Measurements from ENCODE around the gene ADGRD1. TPM values are rescaled to one million over a fixed set of nuclear protein-coding genes. Genes with fewer than 3 reads are reported as not detected.

Gene ADGRD1
- polyA plus RNA-seq, 1 of the 3 experiments (the other 2 are of a cell fraction): not detected

DNA sequence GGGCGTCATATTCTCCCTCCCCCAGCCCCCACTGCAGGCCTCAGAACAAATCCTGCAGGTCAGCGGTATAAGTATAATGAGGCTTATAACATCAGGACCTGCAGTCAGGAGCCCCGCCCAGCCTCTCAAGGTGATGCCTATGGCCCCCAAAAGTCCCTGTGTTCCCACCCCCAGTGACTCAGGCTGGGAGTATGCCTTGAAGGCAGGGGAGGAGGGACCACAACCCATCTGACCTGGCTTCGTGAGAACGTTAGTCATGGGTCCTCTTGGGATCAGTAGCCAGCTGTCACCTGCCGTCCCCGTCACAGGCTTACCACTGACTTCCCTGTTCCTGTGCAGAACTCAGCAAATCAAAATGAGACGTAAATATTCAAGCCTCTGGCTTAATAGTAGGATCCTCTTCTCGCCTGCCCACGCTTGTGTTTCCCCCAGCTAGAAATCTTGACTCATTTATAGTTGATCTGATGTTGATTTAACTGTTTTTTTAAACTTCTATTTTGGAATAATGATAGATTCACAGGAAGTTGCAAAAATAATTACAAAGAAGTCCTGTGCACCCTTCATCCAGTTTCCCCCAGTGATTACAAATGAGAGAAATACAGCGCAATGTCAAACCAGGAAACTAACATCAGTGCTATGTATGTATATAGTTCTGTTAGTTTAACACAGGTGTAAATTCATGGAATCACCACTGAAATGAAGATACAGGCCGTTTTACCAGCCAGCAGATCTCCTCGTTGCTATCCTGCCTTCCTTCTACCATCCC lies 107.5 kb downstream of the ADGRD1 start:
- Histone ChIP-seq H3K27me3 (ENCODE audit: insufficient read depth) (no peaks in the 10 kb centered on the region), H3K4me3 (ENCODE audit: low read depth in 2 of 2, low read length in 1 of 2) (no peak overlapping the region), H4K20me1 (ENCODE audit: insufficient read depth) (no peaks in the 10 kb centered on the region), H3K9ac (no peak overlapping the region), H3F3A (replicated peaks; ENCODE audit: insufficient read depth) (no peaks in the 10 kb centered on the region), H3K79me2 (ENCODE audit: insufficient read depth) (no peaks in the 10 kb centered on the region), H3K27ac (ENCODE audit: low read depth in 2 of 2, low read length in 1 of 2) (no peak overlapping the region), H3K9me3 (no peaks in the 10 kb centered on the region), H3K9me2 (no peaks in the 10 kb centered on the region), H3K4me2 (no peak overlapping the region), H2AFZ (ENCODE audit: low read depth) (no peak overlapping the region), H3K4me1 (ENCODE audit: control insufficient read depth in 1 of 2, insufficient read depth in 2 of 2, low read depth in 1 of 2, low read length in 1 of 2) (no peaks in the 10 kb centered on the region), H3K36me3 (replicated peaks in 1 of 2; ENCODE audit: control insufficient read depth in 1 of 2, insufficient read depth in 2 of 2, low read length in 1 of 2) (no peaks in the 10 kb centered on the region)
- no peak for DNase-seq
- no peak for TF ChIP-seq FOXJ3 (CRISPR knock-in tag; IDR thresholded peaks at IDR 0.05)
- TF ChIP-seq, protein P1, sequence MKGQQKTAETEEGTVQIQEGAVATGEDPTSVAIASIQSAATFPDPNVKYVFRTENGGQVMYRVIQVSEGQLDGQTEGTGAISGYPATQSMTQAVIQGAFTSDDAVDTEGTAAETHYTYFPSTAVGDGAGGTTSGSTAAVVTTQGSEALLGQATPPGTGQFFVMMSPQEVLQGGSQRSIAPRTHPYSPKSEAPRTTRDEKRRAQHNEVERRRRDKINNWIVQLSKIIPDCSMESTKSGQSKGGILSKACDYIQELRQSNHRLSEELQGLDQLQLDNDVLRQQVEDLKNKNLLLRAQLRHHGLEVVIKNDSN (IDR thresholded peaks at IDR 0.05; ENCODE audit: borderline replicate concordance, low read depth): no peak
- no peak for TF ChIP-seq CTCF (IDR thresholded peaks at IDR 0.05)
- no peak for TF ChIP-seq GABPA (IDR thresholded peaks at IDR 0.05; ENCODE audit: low read depth)
- TF ChIP-seq CHD2 (IDR thresholded peaks at IDR 0.05; ENCODE audit: low read length, partially characterized antibody): no peak
- no peak for TF ChIP-seq RXRA (IDR thresholded peaks at IDR 0.05; ENCODE audit: borderline replicate concordance, low read depth)
- no peak for TF ChIP-seq JUND (IDR thresholded peaks at IDR 0.05)
- TF ChIP-seq SMC3 (IDR thresholded peaks at IDR 0.05; ENCODE audit: low read depth, low read length): no peak
- no peak for TF ChIP-seq POLR2AphosphoS5 (IDR thresholded peaks at IDR 0.05; ENCODE audit: low read depth, low read length)
- TF ChIP-seq, protein P2, sequence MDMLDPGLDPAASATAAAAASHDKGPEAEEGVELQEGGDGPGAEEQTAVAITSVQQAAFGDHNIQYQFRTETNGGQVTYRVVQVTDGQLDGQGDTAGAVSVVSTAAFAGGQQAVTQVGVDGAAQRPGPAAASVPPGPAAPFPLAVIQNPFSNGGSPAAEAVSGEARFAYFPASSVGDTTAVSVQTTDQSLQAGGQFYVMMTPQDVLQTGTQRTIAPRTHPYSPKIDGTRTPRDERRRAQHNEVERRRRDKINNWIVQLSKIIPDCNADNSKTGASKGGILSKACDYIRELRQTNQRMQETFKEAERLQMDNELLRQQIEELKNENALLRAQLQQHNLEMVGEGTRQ (IDR thresholded peaks at IDR 0.05; ENCODE audit: borderline replicate concordance, low read depth, low read length): no peak
- no peak for TF ChIP-seq MAX (IDR thresholded peaks at IDR 0.05; ENCODE audit: low read depth)
- TF ChIP-seq FOSL2 (IDR thresholded peaks at IDR 0.05; ENCODE audit: borderline replicate concordance, low read depth): no peak
- TF ChIP-seq NFIC (IDR thresholded peaks at IDR 0.05; ENCODE audit: borderline replicate concordance): no peak
- TF ChIP-seq MEF2A (IDR thresholded peaks at IDR 0.05; ENCODE audit: borderline replicate concordance, low read depth): no peak
- ChIA-PET CTCF (interaction anchor here (1.0 kb wide), 1 partner anchor 43 kb away, joined by 3 read pairs; no protein-coding TSS in a partner anchor), POLR2A (no interaction called here)
- WGBS (ENCODE audit: low lambda C conversion rate): 41% methylated on average over 9 of the region's 13 CpGs

Measured in SK-N-SH (cell line).